Astrocyte of the cerebellum (primary cell): Measurements from ENCODE around the gene LLCFC1.

Experiments
- DNase-seq: peaks from one replicate; pipeline ENCODE4 v3.0.0-alpha.2; 2011; ENCODE audit warnings: low read depth
- H3K4me3 ChIP-seq: 2 replicates; pipeline ENCODE4 v1.5.1; 2011; ENCODE audit warnings: mild to moderate bottlenecking, low read depth, low read length, moderate library complexity
- in situ Hi-C: cut with HindIII; loops from 2 replicates; pipeline ENCODE4 v1.10.0; 2017; ENCODE audit warnings: low sequenced_read_pairs
- TF ChIP-seq, protein P1 (sequence below): IDR thresholded peaks from 2 replicates; pipeline ENCODE4 v1.5.1; 2012; ENCODE audit warnings: low read length, low read depth, moderate library complexity, mild to moderate bottlenecking; ENCODE audit errors: missing control alignments

LLCFC1 gene

DNA sequence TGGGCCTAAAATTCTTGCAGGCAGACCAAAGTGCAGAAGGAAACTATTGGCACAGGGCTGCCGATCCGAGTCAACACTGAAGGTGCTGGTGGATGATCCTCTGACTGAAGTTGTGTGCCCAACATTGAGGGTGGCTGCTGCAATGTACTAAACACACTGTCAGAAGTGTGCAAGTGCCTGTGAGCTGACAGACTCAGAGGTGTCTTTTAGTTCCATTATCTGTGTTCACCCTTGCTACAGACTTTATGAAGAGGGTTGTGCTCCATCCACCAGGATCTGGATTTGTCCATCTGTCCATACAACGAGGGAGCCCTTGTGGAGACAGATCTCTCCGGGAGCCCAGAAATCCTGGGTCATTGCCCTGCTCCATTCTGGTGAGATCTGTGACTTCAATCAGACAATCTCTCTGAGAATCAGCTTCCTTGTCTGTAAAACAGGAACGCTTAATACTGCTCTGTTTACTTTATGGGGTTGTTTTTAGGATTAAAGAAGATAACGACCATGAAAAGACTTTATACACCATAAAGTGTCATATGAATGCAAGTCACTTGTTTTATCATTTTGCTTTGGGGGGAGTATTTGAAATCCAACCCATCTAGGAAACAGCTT, 44.2 kb upstream of the LLCFC1 start:
- in situ Hi-C loops: no loop called here
- TF ChIP-seq, protein P1, sequence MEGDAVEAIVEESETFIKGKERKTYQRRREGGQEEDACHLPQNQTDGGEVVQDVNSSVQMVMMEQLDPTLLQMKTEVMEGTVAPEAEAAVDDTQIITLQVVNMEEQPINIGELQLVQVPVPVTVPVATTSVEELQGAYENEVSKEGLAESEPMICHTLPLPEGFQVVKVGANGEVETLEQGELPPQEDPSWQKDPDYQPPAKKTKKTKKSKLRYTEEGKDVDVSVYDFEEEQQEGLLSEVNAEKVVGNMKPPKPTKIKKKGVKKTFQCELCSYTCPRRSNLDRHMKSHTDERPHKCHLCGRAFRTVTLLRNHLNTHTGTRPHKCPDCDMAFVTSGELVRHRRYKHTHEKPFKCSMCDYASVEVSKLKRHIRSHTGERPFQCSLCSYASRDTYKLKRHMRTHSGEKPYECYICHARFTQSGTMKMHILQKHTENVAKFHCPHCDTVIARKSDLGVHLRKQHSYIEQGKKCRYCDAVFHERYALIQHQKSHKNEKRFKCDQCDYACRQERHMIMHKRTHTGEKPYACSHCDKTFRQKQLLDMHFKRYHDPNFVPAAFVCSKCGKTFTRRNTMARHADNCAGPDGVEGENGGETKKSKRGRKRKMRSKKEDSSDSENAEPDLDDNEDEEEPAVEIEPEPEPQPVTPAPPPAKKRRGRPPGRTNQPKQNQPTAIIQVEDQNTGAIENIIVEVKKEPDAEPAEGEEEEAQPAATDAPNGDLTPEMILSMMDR: no peak
- no peak overlapping the region for H3K4me3 ChIP-seq
- DNase-seq: no peak

DNA sequence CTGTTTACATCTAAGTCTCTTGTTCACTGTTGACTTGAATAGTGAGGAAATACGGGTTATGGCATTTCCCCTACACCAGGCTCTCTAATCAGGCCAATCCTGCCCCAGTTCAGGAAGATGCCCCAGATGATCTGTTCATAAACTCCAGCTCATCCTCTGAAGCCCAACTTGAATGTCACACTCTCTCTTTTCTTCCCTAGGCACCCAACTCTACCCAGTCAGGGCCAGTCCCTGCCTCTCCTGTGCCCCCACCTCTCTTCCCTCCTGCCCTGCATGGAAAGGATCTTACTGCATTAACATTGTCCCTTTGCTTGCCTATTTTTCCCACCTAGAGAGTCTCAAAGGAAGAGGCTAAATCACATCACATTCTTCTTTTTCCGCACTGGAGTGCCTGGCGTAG, 43.1 kb upstream of the LLCFC1 start:
- TF ChIP-seq, protein P1: no peak
- in situ Hi-C loops: no loop called here
- H3K4me3 ChIP-seq: no peak overlapping the region
- DNase-seq: no peak

DNA sequence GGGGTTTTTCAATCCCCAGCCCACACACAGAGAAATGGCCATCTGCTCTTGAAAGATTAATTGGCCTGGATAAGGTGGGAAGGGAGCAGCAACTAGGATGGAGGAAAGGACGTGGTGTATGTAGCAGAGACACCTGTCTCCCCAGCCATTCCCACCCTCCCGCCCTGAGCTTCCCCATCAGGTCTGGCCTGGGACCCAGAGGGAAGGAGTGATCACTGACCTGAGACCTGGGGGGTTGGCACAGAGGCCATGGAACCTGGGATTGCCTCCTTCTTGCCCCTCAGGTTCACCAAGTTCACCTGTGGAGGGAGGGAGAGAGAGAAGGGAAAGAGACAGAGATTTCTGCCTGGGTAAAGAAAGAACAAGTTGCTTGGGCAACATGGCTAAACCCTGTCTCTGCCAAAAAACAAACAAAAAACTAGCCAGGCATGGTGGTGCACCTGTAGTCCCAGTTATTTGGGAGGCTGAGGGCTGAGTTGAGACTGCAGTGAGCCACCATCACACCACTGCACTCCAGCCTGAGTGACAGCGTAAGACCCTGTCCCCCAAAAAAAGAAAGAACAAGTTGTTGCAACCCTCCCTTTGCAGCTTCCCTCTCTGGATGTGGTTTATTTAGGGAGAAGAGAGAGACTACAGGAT, 42.4 kb upstream of the LLCFC1 start:
- no peak for DNase-seq
- no peak overlapping the region for H3K4me3 ChIP-seq
- in situ Hi-C loops: no loop called here
- TF ChIP-seq, protein P1: no peak

DNA sequence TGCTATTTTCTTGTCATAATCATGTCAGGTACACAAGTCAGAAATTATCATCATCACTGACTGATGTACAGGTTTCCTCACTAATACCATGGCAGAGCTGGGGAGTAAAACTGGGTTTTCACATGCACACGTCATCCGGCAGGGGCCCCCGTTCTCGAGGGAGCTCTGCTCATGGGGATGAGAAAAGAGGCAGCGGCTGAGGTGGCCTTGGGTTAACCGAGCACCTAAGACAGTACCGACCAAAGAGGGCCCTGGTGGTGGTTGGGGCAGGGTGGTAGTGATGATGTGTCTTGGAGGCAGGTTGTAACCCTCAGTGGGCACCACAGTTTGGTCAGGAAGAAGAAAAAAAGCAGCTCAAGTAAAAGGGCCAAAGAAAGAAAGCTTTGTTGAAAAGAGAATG, 41.6 kb upstream of the LLCFC1 start:
- in situ Hi-C loops: no loop called here
- DNase-seq: no peak
- TF ChIP-seq, protein P1: no peak
- no peak overlapping the region for H3K4me3 ChIP-seq

DNA sequence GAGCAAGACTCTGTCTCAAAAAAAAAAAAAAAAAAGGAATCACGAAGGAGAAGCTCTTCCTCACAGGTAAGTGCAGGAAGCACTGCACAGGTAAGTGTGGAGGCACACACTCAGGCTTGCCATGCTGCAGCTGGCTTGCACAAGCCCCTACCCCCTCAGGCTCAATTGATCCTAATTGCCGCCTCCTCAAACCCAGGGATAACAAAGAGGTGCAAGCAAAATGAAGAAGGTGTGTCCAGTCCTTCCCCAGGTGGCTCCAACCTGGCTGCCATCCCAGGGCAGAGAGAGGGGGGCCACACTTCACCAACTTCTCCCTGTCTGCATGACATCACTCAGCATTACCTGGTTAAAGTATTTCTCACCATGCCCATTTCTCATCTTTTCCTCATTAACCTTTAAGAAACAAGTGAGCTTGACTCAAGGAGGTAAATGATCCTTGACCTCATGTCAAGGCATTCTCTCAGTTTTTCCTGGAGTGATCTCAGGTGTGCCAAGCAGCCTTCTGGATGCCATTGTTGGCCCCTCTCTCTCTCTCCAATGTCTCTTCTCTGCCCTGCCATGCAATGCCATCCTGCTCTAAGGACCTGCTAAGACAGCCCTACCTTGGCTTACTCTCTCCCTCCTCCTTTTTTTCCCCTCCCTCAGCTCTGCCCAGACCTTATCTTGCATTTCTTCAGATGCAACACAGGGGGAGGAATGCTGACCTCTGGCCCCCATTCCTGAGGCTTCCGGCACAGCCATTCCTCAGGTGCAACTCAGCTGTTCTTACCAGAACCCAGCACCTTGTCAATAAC, 40.7 kb upstream of the LLCFC1 start:
- H3K4me3 ChIP-seq: no peak overlapping the region
- TF ChIP-seq, protein P1: no peak
- DNase-seq: no peak
- in situ Hi-C loops: no loop called here

DNA sequence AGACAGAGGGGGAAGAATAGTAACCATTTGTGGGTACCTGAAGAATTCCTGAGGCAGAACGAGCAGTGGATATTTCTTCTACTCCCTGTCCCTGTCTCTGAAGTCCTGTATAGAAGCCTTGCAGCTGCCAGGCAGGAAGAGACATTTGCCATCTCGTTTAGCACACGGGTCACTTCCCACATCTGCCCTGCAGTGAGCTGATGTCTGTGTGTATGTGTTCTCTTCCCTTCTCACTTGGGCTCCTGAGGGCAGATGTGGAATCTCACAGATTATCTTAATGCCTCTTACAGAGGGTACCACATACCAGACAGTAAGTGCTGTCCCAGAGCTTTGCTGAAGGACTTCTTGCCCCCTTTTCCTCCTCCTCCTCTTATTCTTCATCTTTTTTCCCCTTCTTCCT, 39.6 kb upstream of the LLCFC1 start:
- TF ChIP-seq, protein P1: no peak
- H3K4me3 ChIP-seq: no peak overlapping the region
- in situ Hi-C loops: no loop called here
- no peak for DNase-seq
